Frontal cortex (tissue), 4 donors: Measurements from ENCODE around the gene CNTFR. TPM values are rescaled to one million over a fixed set of nuclear protein-coding genes. Genes with fewer than 3 reads are reported as not detected.
A peak's percentile ranks its signal among the peaks of the same experiment; 100 is the strongest.

Source experiments
- DNase-seq, 2 donors: peaks; one replicate each; pipeline ENCODE4 v3.0.0; 2012; ENCODE audit warnings: low spot score in 2 of 2
- FAIRE-seq: peaks from 2 replicates; lab custom pipeline; 2012; peaks lifted over from hg19 to GRCh38; lab: Jason Lieb, UNC
- total RNA-seq: library from RNA; depleted of rRNA; stranded (reverse); fragments of >200 nt; gene quantifications from one replicate; pipeline ENCODE4 v1.2.3, GENCODE V29; 2014
- donor health status: control.
- donor health status: control.
- donor health status: control.

Gene CNTFR
- total RNA-seq, 1 donor from 2014 or later, result 9.8 TPM

GRCh38 chr9:34623374-34624235, 34.1 kb upstream of the CNTFR start:
- DNase-seq (no peak), FAIRE-seq (no peak)

DNA sequence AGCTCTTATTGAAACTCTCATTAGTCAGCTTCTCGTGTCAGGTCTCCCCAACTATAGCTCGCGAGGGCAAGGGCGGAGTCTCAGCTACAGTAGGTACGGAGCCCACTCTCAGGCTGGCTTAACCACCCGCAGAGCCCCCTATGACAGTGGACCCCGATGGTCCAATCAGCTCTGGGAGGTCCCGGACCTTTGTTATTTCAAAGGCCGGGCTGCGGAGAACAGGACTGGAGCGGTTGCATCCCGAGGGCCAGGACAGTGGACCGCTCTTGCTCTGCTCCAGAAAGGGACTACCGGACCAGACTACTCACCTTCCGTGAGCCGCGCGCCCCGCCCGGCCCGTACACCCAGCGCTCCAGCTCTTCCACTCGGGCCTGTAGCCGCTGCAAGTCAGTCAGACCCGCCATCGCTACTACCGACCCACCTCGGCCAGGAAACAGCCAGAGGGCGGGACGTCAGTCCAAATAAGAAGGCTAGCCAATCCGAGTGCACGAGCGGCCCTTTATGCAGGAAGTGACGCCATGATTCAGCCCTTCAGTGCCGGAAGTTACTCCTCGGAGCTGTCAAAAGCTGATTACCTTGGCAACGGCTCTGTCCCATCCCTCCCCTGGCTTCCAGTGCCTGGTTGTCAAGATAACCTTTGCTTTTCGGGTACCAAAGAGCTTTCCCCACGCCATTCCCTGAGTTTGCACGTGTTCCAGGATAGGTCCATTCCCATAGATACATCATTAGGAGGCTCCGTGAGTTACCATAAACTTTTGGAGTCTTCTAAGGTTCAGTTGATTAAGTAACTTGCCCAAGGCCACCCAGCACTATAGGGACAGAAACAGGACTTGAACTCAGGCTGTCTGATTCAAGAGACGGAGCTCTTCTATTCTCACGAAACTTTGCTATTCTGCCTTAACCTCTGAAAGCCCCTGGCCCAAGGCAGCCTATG, 30.8 kb upstream of the CNTFR start, which contains the start of gene DCTN3:
Gene DCTN3 (minus strand): TSS at position 435 of the 934 bp plus-strand sequence. CDS start 31 bp downstream, at position 404.
- FAIRE-seq, result peak; percentile 10
- peak; percentile 92 to 98 for DNase-seq

GRCh38 chr9:34615132-34615531, 25.6 kb upstream of the CNTFR start:
- FAIRE-seq, result no peak
- DNase-seq, result no peak

DNA sequence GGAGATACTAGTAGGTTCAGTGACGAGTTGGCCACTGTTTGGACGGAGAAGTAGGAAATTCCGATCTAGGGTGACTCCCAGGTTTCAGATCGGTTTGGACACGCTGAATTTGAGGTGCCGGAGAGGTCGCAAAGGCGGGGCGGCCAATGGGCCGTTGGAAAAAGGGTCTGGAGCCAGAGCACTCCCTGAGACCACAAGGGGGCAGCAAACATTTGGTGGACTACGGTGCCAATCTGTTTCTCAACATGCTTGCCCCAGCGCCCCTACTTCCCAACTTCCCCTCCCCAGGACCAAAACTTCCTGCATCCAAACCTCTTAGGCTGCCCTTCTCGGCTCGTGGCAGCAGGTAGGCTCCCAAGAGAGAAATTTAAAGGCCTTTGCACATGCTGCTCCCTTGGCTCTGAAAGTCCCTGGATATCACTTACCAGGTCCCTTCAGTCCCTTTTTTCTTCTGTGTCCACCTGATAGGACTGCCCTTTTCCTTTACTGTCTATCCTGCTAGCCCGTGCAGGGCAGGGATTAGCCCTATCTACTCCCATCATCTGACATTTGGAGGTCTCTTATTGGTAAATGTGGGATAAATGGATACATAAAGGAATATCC, 23.4 kb upstream of the CNTFR start:
- no peak for FAIRE-seq
- peak; percentile 74 to 83 for DNase-seq

- FAIRE-seq (no peak), DNase-seq (peak; percentile 88 to 96)
Measured at GRCh38 chr9:34611811-34612787, 22.6 kb upstream of the CNTFR start, which contains the start of gene RPP25L. TSS of gene RPP25L (minus strand) at chr9:34612097. CDS start at chr9:34611296, 801 bp downstream.

DNA sequence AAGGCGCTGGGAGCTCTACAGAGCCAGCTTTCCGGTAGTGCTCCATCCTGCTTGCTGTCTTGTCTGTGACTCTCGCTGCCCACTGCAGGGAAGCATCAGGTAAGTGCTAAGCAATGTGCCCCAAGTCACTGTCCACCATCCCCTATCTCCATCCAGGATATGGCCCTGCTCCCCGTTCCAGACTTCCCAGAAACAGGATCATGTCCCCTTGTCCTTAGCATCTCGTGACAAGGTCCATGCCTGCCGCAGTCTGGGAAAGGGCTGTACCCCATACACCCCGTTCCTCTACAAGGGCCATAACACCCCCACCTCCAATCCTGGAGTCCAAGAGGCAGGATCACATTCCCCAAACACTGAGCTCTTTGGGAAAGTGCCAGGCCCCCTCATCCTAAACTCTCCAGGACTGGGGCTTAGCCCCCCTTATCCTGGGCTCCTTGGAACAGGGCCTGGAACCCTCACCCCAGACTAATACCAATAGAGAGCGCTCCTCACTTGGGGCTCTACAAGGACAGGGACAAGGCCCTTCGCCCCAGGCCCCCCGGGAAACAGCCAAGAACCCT, 21.8 kb upstream of the CNTFR start:
- FAIRE-seq (no peak), DNase-seq (no peak)

GRCh38 chr9:34610434-34611206, 21.1 kb upstream of the CNTFR start:
- FAIRE-seq, result no peak
- DNase-seq, result no peak

DNA sequence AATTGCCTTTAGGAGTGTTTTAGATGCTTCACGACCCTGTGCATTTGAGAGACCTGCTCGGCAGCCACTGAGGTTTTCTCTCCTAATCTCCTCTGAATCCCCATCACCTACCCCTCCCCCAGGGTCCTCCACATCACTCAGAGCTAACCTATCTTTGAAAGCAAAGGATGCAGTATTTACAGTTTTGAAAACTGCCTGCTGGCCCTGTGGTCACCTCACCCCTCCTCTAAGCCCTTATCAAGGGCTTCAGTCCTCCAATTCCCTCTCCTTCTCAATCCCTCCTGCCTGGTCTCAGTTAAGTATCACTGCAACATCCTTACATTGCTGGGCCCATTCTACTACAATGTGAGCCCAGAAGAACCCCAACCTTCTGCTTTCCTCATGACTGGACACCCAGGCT, 17.8 kb upstream of the CNTFR start:
- FAIRE-seq, result no peak
- DNase-seq, result no peak

- FAIRE-seq, result no peak
- no peak for DNase-seq
Measured at GRCh38 chr9:34606905-34607304, 17.4 kb upstream of the CNTFR start.

DNA sequence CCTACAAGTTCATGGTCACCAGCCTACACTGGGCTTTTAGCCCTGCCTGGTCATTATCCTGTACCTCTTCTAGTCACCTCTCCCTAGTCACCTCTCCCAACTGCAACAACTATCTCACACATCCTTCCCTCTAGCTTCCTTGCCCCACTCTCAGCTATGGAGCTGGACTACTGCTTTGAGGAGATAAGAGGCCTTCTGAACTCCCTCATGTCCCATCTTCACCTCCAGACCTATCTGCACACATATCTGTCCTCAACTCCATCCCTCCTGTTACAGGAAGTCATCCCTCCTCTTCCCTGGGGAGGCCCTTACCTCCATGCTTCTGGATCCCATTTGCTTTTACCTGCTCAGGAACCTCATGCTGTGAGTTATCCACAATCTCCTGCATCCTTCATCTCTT, 16.7 kb upstream of the CNTFR start:
- FAIRE-seq (no peak), DNase-seq (no peak)

GRCh38 chr9:34603610-34604231, 14.2 kb upstream of the CNTFR start:
- no peak for FAIRE-seq
- peak; percentile 71 to 84 for DNase-seq

DNA sequence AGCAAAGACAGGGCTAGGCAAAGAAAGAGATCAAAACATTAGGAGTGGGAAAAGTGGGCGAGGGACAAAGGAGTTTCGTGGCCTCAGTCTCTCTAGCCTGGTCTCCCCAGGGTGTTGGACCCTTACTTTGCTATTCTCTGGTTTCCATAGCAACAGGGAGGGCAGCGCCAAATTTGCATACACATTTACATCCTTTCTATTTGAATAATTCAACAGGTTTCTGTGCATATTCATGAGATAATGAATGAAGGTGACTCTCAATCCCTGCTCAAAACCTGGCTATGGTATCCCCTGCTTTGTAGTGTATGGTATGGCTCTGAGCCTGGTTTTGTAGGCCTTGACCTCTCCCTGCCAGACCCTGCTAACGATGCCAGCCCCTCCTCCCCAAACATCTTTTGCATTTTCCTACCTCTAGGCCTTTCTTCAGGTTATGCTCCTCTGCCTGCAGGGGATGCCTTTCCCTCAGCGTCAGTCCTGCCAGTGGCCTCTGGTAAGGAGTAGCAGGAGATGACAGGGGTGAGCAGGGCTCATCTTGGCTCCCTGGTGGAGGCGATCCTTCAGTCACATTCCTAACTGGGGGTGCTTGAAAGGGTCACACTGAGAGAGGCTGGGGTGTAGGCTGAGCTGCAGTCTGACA, 12.5 kb upstream of the CNTFR start:
- DNase-seq, result no peak
- FAIRE-seq, result no peak

DNA sequence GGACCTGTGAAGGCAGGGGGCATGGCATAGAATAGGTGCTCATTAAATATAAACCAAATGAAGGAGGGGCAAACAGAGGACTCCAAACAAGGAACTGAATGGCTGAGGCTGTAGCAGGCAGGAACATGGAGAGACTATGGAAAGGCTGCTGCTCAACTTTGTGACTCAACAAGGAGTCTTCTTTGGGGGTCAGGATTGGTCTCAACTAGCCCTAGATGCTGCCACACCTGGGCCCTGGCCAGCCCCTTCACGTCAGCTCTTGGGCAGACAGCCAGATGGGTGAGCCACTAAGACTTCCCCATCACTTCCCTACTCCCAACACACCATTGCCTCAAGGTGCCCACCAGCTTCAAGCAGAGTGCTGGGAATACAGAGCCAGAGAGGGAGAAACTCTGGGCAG, 11.4 kb upstream of the CNTFR start:
- DNase-seq (no peak), FAIRE-seq (no peak)

- FAIRE-seq (no peak), DNase-seq (no peak)
Measured at GRCh38 chr9:34599546-34599945, 10.0 kb upstream of the CNTFR start.

DNA sequence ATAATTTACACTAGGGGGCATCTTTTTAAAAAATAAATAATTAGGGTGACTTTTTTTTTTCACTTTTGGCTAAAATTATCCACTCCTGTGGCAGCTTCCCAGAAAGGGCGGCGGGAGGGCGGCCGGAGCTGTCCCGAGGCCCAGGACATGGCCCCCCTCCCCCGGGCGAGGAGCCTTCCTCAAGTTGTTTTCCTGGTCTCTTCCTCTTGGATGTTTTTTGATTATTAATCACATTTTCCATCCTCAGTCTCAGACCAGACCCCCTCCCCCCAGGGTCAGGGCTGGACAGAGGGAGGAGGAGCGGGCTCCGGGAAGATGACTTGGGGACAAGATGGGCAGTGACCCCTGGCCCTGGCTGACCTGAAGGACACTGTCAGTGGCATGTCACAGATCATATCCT, 4.7 kb upstream of the CNTFR start:
- DNase-seq, result no peak
- no peak for FAIRE-seq

- FAIRE-seq (no peak), DNase-seq (peak; percentile 64 to 69)
Measured at GRCh38 chr9:34592895-34593601, 3.5 kb upstream of the CNTFR start.
